Fibroblast of mammary gland (primary cell): Measurements from ENCODE around the gene SYNCRIP.
A peak's percentile ranks its signal among the peaks of the same experiment; 100 is the strongest.
"Not testable (repeated sequence)": the region's sequence is repeated elsewhere in the genome, so short reads cannot be mapped to it uniquely, and the experiment has no call there.

Source experiments
- DNase-seq: peaks from one replicate; pipeline ENCODE4 v3.0.0-alpha.2; 2010; ENCODE audit warnings: low read depth
- H3K4me3 ChIP-seq: 2 replicates; pipeline ENCODE4 v1.5.1; 2011; ENCODE audit warnings: low read depth, mild to moderate bottlenecking, low read length, moderate library complexity; ENCODE audit not compliant: control insufficient read depth
- CTCF ChIP-seq: conservative IDR thresholded peaks from 2 replicates; pipeline ENCODE4 v1.5.1; 2011; ENCODE audit warnings: low read depth, low read length, inconsistent platforms; ENCODE audit not compliant: control insufficient read depth, insufficient read depth

Gene SYNCRIP

GRCh38 chr6:85642774-85643536, at the start of gene SYNCRIP:
SYNCRIP (minus strand) TSS chr6:85642886; CDS start chr6:85641439, 1,447 bp downstream.
- H3K4me3 ChIP-seq = peak within 1 kb of the TSS; percentile 99
- TF ChIP-seq CTCF = no peak
- peak; percentile 96 for DNase-seq

- DNase-seq = no peak
- H3K4me3 ChIP-seq = no peak overlapping the region
- TF ChIP-seq CTCF = no peak
Observed at GRCh38 chr6:85691478-85691877, 48.8 kb upstream of the SYNCRIP start.

GRCh38 chr6:85690071-85690470, 47.4 kb upstream of the SYNCRIP start:
- no peak overlapping the region for H3K4me3 ChIP-seq
- no peak for TF ChIP-seq CTCF
- DNase-seq = no peak

GRCh38 chr6:85685713-85686112, 43.0 kb upstream of the SYNCRIP start:
- H3K4me3 ChIP-seq = no peak overlapping the region
- DNase-seq = no peak

GRCh38 chr6:85684809-85685171, 42.1 kb upstream of the SYNCRIP start:
- H3K4me3 ChIP-seq = no peak overlapping the region
- DNase-seq = no peak
- TF ChIP-seq CTCF = no peak

More at GRCh38 chr6:85685713-85686112, 43.0 kb upstream of the SYNCRIP start:
- TF ChIP-seq CTCF = no peak

GRCh38 chr6:85684133-85684808, 41.6 kb upstream of the SYNCRIP start:
- no peak for DNase-seq
- no peak for TF ChIP-seq CTCF
- no peak overlapping the region for H3K4me3 ChIP-seq

- not testable (repeated sequence) for DNase-seq, H3K4me3 ChIP-seq
Observed at GRCh38 chr6:85681899-85682298, 39.2 kb upstream of the SYNCRIP start.
